Measurements from ENCODE around the gene KRTAP4-7.
"Not testable (repeated sequence)": the region's sequence is repeated elsewhere in the genome, so short reads cannot be mapped to it uniquely, and the experiment has no call there.

The KRTAP4-7 gene

GRCh38 chr17:41107941-41108450, 24.0 kb downstream of the KRTAP4-7 start:
- H3K27ac ChIP-seq (ENCODE audit: low read depth, low read length, poor library complexity, severe bottlenecking) = no peak overlapping the region
- H3K4me1 ChIP-seq (ENCODE audit: insufficient read depth, low read length, severe bottlenecking) = no peaks in the 10 kb centered on the region
- H3F3A ChIP-seq (ENCODE audit: insufficient read depth, low read length) = no peaks in the 10 kb centered on the region
- TF ChIP-seq EZH2 (IDR thresholded peaks at IDR 0.05; ENCODE audit: borderline replicate concordance, low read length) = no peak
- TF ChIP-seq, protein P1, sequence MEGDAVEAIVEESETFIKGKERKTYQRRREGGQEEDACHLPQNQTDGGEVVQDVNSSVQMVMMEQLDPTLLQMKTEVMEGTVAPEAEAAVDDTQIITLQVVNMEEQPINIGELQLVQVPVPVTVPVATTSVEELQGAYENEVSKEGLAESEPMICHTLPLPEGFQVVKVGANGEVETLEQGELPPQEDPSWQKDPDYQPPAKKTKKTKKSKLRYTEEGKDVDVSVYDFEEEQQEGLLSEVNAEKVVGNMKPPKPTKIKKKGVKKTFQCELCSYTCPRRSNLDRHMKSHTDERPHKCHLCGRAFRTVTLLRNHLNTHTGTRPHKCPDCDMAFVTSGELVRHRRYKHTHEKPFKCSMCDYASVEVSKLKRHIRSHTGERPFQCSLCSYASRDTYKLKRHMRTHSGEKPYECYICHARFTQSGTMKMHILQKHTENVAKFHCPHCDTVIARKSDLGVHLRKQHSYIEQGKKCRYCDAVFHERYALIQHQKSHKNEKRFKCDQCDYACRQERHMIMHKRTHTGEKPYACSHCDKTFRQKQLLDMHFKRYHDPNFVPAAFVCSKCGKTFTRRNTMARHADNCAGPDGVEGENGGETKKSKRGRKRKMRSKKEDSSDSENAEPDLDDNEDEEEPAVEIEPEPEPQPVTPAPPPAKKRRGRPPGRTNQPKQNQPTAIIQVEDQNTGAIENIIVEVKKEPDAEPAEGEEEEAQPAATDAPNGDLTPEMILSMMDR (IDR thresholded peaks at IDR 0.05; ENCODE audit: low read length) = no peak
- no peak overlapping the region for H2AFZ ChIP-seq (ENCODE audit: low read length)
- no peaks in the 10 kb centered on the region for H4K20me1 ChIP-seq (ENCODE audit: insufficient read depth, low read length)
- no peaks in the 10 kb centered on the region for H3K79me2 ChIP-seq (ENCODE audit: insufficient read depth, low read length)
- H3K9me3 ChIP-seq (ENCODE audit: low read length) = no peaks in the 10 kb centered on the region
- H3K4me2 ChIP-seq (ENCODE audit: low read length) = no peak overlapping the region
- H3K27me3 ChIP-seq (ENCODE audit: insufficient read depth, low read length) = no peaks in the 10 kb centered on the region
- no peaks in the 10 kb centered on the region for H3K9me2 ChIP-seq (ENCODE audit: low read depth, low read length)
- H3K36me3 ChIP-seq (ENCODE audit: insufficient read depth, low read length) = no peaks in the 10 kb centered on the region
- H3K9ac ChIP-seq (ENCODE audit: low read length) = no peak overlapping the region
- no peak overlapping the region for H3K4me3 ChIP-seq (ENCODE audit: low read depth, low read length, poor library complexity, severe bottlenecking)

DNA sequence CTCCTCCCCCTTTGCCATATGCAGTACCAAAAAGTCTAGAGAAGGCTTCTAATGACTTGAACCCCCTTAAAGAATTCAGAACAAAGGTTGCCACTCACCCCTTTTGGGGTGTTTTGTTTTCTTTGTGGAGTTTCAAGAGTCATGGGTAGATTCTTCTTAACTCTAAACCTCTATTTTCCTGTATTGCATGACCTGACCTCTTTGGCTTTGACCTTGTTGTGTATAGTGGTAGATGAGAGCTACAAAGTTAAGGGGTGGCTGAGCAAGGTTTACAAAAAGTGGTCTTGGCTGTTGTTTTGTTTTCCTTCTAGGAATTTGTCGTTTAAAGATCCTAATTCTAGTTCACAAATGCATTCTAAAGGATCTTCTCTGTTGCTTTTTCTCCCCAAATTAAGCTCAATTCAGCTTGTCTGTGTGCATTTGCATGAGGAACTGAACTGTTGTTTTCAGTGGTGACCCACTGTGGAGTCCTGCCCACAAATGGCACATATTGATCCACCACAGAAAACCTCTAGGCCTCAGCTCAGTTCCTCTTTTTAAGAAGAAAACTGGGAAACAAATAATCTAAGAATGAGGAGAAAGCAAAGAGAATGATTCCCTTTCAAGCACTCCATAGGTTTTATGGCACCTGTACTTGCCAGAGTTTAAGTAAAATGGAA, 24.9 kb downstream of the KRTAP4-7 start:
- not testable (repeated sequence) for H2AFZ ChIP-seq (ENCODE audit: low read length); H3K27me3 ChIP-seq (ENCODE audit: insufficient read depth, low read length); H3K36me3 ChIP-seq (ENCODE audit: insufficient read depth, low read length); H3K9ac ChIP-seq (ENCODE audit: low read length); H3K9me3 ChIP-seq (ENCODE audit: low read length); H3K4me3 ChIP-seq (ENCODE audit: low read depth, low read length, poor library complexity, severe bottlenecking); H3F3A ChIP-seq (ENCODE audit: insufficient read depth, low read length); H3K4me1 ChIP-seq (ENCODE audit: insufficient read depth, low read length, severe bottlenecking); H4K20me1 ChIP-seq (ENCODE audit: insufficient read depth, low read length); H3K4me2 ChIP-seq (ENCODE audit: low read length); H3K27ac ChIP-seq (ENCODE audit: low read depth, low read length, poor library complexity, severe bottlenecking); H3K79me2 ChIP-seq (ENCODE audit: insufficient read depth, low read length); H3K9me2 ChIP-seq (ENCODE audit: low read depth, low read length)

DNA sequence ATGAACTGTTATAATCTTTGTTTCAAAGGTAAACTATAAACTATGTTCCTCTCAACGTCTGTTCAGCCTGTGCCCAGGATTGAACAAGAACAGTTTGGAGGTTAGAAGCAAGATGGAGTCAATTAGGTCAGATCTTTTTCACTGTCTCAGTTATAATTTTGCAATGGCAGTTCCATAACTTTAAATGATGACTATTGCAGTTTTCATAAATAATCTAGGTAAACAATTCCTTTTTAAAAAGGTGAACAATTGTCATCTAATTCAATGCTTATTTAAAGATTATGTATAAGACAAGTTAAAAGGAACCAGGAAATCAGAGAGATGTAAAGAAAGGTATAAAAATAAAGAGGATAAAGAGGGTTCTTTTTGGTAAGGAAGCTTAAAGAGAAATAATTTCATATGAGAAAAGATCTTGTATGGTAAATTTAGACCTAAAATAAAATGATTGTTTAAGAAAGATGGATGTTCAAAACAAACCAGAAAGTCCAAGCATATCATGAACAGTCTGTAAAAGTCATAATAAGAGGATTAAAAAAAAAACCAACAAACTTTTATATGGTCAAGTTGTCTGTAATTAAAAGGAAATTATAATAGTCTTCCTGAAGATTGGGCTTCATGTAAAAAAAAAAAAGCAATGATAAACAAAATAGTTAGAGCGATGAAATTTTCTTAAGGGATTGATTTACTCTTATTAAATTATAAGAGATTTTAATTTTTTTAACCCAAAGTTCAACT, 27.4 kb downstream of the KRTAP4-7 start:
- Histone ChIP-seq H3K4me2 (ENCODE audit: low read length) (no peak overlapping the region), H3K27me3 (ENCODE audit: insufficient read depth, low read length) (no peaks in the 10 kb centered on the region), H3K4me3 (ENCODE audit: low read depth, low read length, poor library complexity, severe bottlenecking) (no peak overlapping the region), H3F3A (ENCODE audit: insufficient read depth, low read length) (no peaks in the 10 kb centered on the region), H2AFZ (ENCODE audit: low read length) (no peak overlapping the region), H3K4me1 (ENCODE audit: insufficient read depth, low read length, severe bottlenecking) (no peaks in the 10 kb centered on the region), H3K9ac (ENCODE audit: low read length) (no peak overlapping the region), H3K9me3 (ENCODE audit: low read length) (no peaks in the 10 kb centered on the region), H3K36me3 (ENCODE audit: insufficient read depth, low read length) (no peaks in the 10 kb centered on the region), H4K20me1 (ENCODE audit: insufficient read depth, low read length) (no peaks in the 10 kb centered on the region), H3K27ac (ENCODE audit: low read depth, low read length, poor library complexity, severe bottlenecking) (no peak overlapping the region), H3K79me2 (ENCODE audit: insufficient read depth, low read length) (no peaks in the 10 kb centered on the region), H3K9me2 (ENCODE audit: low read depth, low read length) (no peaks in the 10 kb centered on the region)
- TF ChIP-seq, protein P1 (IDR thresholded peaks at IDR 0.05; ENCODE audit: low read length) = no peak
- no peak for TF ChIP-seq EZH2 (IDR thresholded peaks at IDR 0.05; ENCODE audit: borderline replicate concordance, low read length)
